Measurements from ENCODE around the gene PNLIPRP2.

The PNLIPRP2 gene

GRCh38 chr10:116634126-116634975 is 13.6 kb downstream of the PNLIPRP2 start:
- no peaks in the 10 kb centered on the region for H3K4me1 ChIP-seq (ENCODE audit: control insufficient read depth, insufficient read depth, low read length)
- H3K4me2 ChIP-seq (ENCODE audit: low read length) = no peak overlapping the region
- no peaks in the 10 kb centered on the region for H3K9me3 ChIP-seq (replicated peaks; ENCODE audit: low read length)
- peaks cover 6% of the 10 kb centered on the region for H3K27me3 ChIP-seq (ENCODE audit: control insufficient read depth, insufficient read depth, low read length)
- no peak overlapping the region for H3K9ac ChIP-seq (ENCODE audit: low read depth, low read length)
- no peak overlapping the region for H3K4me3 ChIP-seq (ENCODE audit: low read length)
- no peaks in the 10 kb centered on the region for H3K36me3 ChIP-seq (ENCODE audit: insufficient read depth, low read length)

- Histone ChIP-seq H3K9ac (ENCODE audit: low read depth, low read length) (no peak overlapping the region), H3K4me2 (ENCODE audit: low read length) (no peak overlapping the region), H3K4me1 (ENCODE audit: control insufficient read depth, insufficient read depth, low read length) (no peaks in the 10 kb centered on the region), H3K9me3 (replicated peaks; ENCODE audit: low read length) (no peaks in the 10 kb centered on the region), H3K27me3 (ENCODE audit: control insufficient read depth, insufficient read depth, low read length) (no peaks in the 10 kb centered on the region), H3K4me3 (ENCODE audit: low read length) (no peak overlapping the region), H3K36me3 (ENCODE audit: insufficient read depth, low read length) (no peaks in the 10 kb centered on the region)
Observed at GRCh38 chr10:116636385-116636784, 15.6 kb downstream of the PNLIPRP2 start.

GRCh38 chr10:116636976-116637375 is 16.2 kb downstream of the PNLIPRP2 start:
- H3K4me1 ChIP-seq (ENCODE audit: control insufficient read depth, insufficient read depth, low read length) = no peaks in the 10 kb centered on the region
- no peak overlapping the region for H3K4me3 ChIP-seq (ENCODE audit: low read length)
- no peak overlapping the region for H3K4me2 ChIP-seq (ENCODE audit: low read length)
- H3K36me3 ChIP-seq (ENCODE audit: insufficient read depth, low read length) = no peaks in the 10 kb centered on the region
- no peaks in the 10 kb centered on the region for H3K9me3 ChIP-seq (replicated peaks; ENCODE audit: low read length)
- H3K27me3 ChIP-seq (ENCODE audit: control insufficient read depth, insufficient read depth, low read length) = no peaks in the 10 kb centered on the region
- no peak overlapping the region for H3K9ac ChIP-seq (ENCODE audit: low read depth, low read length)

GRCh38 chr10:116637830-116638229 is 17.1 kb downstream of the PNLIPRP2 start:
- Histone ChIP-seq H3K36me3 (ENCODE audit: insufficient read depth, low read length) (no peaks in the 10 kb centered on the region), H3K4me3 (ENCODE audit: low read length) (no peak overlapping the region), H3K27me3 (ENCODE audit: control insufficient read depth, insufficient read depth, low read length) (no peaks in the 10 kb centered on the region), H3K4me1 (ENCODE audit: control insufficient read depth, insufficient read depth, low read length) (no peaks in the 10 kb centered on the region), H3K4me2 (ENCODE audit: low read length) (no peak overlapping the region), H3K9me3 (replicated peaks; ENCODE audit: low read length) (no peaks in the 10 kb centered on the region), H3K9ac (ENCODE audit: low read depth, low read length) (no peak overlapping the region)

GRCh38 chr10:116646502-116646901 is 25.7 kb downstream of the PNLIPRP2 start:
- Histone ChIP-seq H3K4me1 (ENCODE audit: control insufficient read depth, insufficient read depth, low read length) (no peaks in the 10 kb centered on the region), H3K27me3 (ENCODE audit: control insufficient read depth, insufficient read depth, low read length) (no peaks in the 10 kb centered on the region), H3K9ac (ENCODE audit: low read depth, low read length) (no peak overlapping the region), H3K4me2 (ENCODE audit: low read length) (no peak overlapping the region), H3K9me3 (replicated peaks; ENCODE audit: low read length) (no peaks in the 10 kb centered on the region), H3K36me3 (ENCODE audit: insufficient read depth, low read length) (no peaks in the 10 kb centered on the region), H3K4me3 (ENCODE audit: low read length) (no peak overlapping the region)

- no peak overlapping the region for H3K9ac ChIP-seq (ENCODE audit: low read depth, low read length)
- no peaks in the 10 kb centered on the region for H3K27me3 ChIP-seq (ENCODE audit: control insufficient read depth, insufficient read depth, low read length)
- no peaks in the 10 kb centered on the region for H3K4me1 ChIP-seq (ENCODE audit: control insufficient read depth, insufficient read depth, low read length)
- H3K9me3 ChIP-seq (replicated peaks; ENCODE audit: low read length) = no peaks in the 10 kb centered on the region
- H3K4me2 ChIP-seq (ENCODE audit: low read length) = no peak overlapping the region
- H3K36me3 ChIP-seq (ENCODE audit: insufficient read depth, low read length) = no peaks in the 10 kb centered on the region
- H3K4me3 ChIP-seq (ENCODE audit: low read length) = no peak overlapping the region
Observed at GRCh38 chr10:116648903-116649302, 28.1 kb downstream of the PNLIPRP2 start.

- no peaks in the 10 kb centered on the region for H3K36me3 ChIP-seq (ENCODE audit: insufficient read depth, low read length)
- no peaks in the 10 kb centered on the region for H3K4me1 ChIP-seq (ENCODE audit: control insufficient read depth, insufficient read depth, low read length)
- peaks cover 2% of the 10 kb centered on the region for H3K27me3 ChIP-seq (ENCODE audit: control insufficient read depth, insufficient read depth, low read length)
- no peak overlapping the region for H3K9ac ChIP-seq (ENCODE audit: low read depth, low read length)
- no peak overlapping the region for H3K4me2 ChIP-seq (ENCODE audit: low read length)
- H3K9me3 ChIP-seq (replicated peaks; ENCODE audit: low read length) = no peaks in the 10 kb centered on the region
- H3K4me3 ChIP-seq (ENCODE audit: low read length) = no peak overlapping the region
Observed at GRCh38 chr10:116653885-116654284, 33.1 kb downstream of the PNLIPRP2 start.

- Histone ChIP-seq H3K36me3 (ENCODE audit: insufficient read depth, low read length) (no peaks in the 10 kb centered on the region), H3K4me2 (ENCODE audit: low read length) (no peak overlapping the region), H3K4me3 (ENCODE audit: low read length) (no peak overlapping the region), H3K4me1 (ENCODE audit: control insufficient read depth, insufficient read depth, low read length) (no peaks in the 10 kb centered on the region), H3K27me3 (ENCODE audit: control insufficient read depth, insufficient read depth, low read length) (peaks cover 2% of the 10 kb centered on the region), H3K9me3 (replicated peaks; ENCODE audit: low read length) (no peaks in the 10 kb centered on the region), H3K9ac (ENCODE audit: low read depth, low read length) (no peak overlapping the region)
Observed at GRCh38 chr10:116654816-116655215, 34.1 kb downstream of the PNLIPRP2 start.

- Histone ChIP-seq H3K4me3 (ENCODE audit: low read length) (no peak overlapping the region), H3K4me2 (ENCODE audit: low read length) (no peak overlapping the region), H3K9ac (ENCODE audit: low read depth, low read length) (no peak overlapping the region), H3K4me1 (ENCODE audit: control insufficient read depth, insufficient read depth, low read length) (no peaks in the 10 kb centered on the region), H3K27me3 (ENCODE audit: control insufficient read depth, insufficient read depth, low read length) (peaks cover 2% of the 10 kb centered on the region), H3K36me3 (ENCODE audit: insufficient read depth, low read length) (no peaks in the 10 kb centered on the region), H3K9me3 (replicated peaks; ENCODE audit: low read length) (no peaks in the 10 kb centered on the region)
Observed at GRCh38 chr10:116655568-116655967, 34.8 kb downstream of the PNLIPRP2 start.

- H3K9ac ChIP-seq (ENCODE audit: low read depth, low read length) = no peak overlapping the region
- H3K4me1 ChIP-seq (ENCODE audit: control insufficient read depth, insufficient read depth, low read length) = no peaks in the 10 kb centered on the region
- H3K4me3 ChIP-seq (ENCODE audit: low read length) = no peak overlapping the region
- H3K27me3 ChIP-seq (ENCODE audit: control insufficient read depth, insufficient read depth, low read length) = peaks cover 2% of the 10 kb centered on the region
- H3K4me2 ChIP-seq (ENCODE audit: low read length) = no peak overlapping the region
- no peaks in the 10 kb centered on the region for H3K36me3 ChIP-seq (ENCODE audit: insufficient read depth, low read length)
- no peaks in the 10 kb centered on the region for H3K9me3 ChIP-seq (replicated peaks; ENCODE audit: low read length)
Observed at GRCh38 chr10:116656044-116656443, 35.3 kb downstream of the PNLIPRP2 start.

GRCh38 chr10:116657863-116658551 is 37.3 kb downstream of the PNLIPRP2 start:
- H3K36me3 ChIP-seq (ENCODE audit: insufficient read depth, low read length) = no peaks in the 10 kb centered on the region
- H3K4me3 ChIP-seq (ENCODE audit: low read length) = no peak overlapping the region
- no peaks in the 10 kb centered on the region for H3K9me3 ChIP-seq (replicated peaks; ENCODE audit: low read length)
- no peak overlapping the region for H3K9ac ChIP-seq (ENCODE audit: low read depth, low read length)
- H3K27me3 ChIP-seq (ENCODE audit: control insufficient read depth, insufficient read depth, low read length) = peaks cover 2% of the 10 kb centered on the region
- no peak overlapping the region for H3K4me2 ChIP-seq (ENCODE audit: low read length)
- no peaks in the 10 kb centered on the region for H3K4me1 ChIP-seq (ENCODE audit: control insufficient read depth, insufficient read depth, low read length)
